NCI-H146 treated with DMSO at 0.1 percent for 48 hours (cell line): ENCODE measurements around the gene MYO5B.
A peak's percentile ranks its signal among the peaks of the same experiment; 100 is the strongest.
"Not testable (repeated sequence)": the region's sequence is repeated elsewhere in the genome, so short reads cannot be mapped to it uniquely, and the experiment has no call there.

ENCODE experiments used
- DNase-seq: peaks from one replicate; lab custom pipeline; 2025; ENCODE audit not compliant: unreplicated experiment; lab: John Stamatoyannopoulos, UW

Gene MYO5B

GRCh38 chr18:49843778-49844625 lies 350.9 kb downstream of the MYO5B start:
- DNase-seq: no peak

DNA sequence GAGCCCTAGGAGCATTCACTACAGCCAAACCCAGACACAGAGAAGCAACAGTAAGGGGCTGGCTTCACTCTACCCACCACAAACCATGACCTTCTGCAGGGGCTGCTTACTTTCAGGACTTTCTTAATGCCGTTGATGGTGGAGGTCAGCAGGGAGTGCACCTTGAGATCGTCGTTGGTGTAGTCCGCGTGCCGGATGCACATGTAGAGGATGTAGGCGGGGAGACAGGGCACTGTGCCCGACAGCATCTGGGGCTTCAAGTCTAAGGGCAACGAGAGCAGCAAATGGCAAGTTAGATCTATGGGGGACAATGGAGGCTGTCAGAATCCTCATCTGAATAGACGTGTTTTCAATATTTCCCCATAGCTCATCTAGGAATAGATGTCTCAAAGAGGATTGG lies 351.8 kb downstream of the MYO5B start:
- DNase-seq: no peak

DNA sequence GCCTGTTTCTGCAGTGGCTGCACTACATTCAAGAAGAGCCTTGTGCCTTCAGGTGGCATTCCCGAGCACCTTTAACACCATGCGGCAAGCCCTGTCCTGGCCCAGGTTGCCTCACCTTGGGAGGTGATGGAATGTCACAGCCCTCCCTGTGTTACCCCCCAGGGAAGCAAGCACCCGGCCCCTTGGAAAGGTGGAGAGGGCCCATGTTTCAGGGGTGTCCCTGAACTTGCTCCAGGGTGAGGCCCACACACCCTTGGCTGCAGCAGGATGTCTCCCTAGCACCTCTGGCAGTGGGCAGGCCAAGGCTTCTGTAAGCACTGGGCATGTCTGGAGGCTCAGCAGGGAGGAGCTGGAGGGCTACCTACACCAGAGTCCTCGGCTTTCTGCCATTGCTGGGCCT lies 352.3 kb downstream of the MYO5B start:
- DNase-seq: no peak

DNA sequence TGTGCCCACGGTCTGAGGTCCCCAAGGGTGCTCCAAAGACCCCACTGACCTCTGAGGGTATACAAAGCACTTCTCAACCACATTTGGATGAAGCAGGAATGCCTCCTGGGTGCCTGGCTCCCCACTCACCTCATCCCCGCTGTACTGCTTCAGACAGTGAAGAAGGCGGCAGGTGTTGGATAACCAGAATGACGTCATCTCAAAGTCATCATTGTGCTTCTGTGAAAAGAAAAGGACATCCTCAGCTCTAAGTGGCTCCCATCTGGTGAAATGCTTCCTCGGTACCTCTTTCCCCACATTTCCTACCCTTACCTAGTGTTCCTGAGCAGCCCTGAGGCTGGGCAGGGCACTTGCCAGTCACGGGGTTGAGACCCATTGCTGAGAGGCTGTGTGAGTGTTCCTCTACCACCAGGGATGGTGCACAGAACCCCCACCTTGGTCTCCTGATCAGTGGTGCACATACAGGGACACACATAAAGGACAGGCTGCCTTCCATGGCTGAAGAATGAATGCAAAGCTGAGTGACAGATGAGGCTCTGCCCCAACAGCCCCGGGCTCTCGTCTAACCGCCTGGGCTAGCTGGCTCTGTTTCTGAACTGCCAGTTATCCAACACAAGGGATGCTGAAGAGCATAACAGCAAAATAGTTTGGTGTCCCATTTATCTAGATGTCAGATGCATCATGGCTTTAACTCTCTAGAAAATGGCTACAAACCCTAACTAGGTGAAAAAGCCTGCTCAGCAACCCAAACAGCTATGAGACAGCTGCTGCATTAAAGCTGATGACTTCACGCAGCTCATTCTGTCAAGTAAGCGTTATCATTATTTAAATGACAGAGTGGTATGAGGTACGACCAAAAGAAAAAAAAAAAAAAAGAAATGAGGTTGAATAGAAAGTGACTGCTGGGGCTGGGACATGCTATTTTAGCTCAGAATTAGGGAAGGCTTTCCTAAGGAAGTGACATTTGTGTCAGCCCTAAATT lies 353.4 kb downstream of the MYO5B start:
- DNase-seq: no peak

DNA sequence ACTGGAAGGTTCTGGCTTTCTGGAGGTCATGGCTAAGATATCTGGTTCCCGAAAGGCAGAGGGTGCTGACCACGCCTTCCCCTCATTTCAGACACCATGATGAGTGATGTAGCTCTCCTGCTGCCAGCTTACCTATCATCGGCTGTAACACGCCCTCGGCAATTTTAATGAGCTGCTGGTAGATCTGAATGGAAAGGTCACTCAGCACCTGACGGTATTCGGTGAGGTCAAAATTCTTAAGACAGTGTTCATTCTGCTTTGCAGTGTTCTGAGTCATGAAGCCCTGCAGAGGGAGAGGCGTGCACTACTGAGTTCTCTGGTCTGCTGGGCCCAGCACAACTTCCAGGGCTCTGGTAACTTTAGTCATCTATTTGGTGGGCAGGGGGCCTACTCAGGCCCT lies 355.9 kb downstream of the MYO5B start:
- no peak for DNase-seq

DNA sequence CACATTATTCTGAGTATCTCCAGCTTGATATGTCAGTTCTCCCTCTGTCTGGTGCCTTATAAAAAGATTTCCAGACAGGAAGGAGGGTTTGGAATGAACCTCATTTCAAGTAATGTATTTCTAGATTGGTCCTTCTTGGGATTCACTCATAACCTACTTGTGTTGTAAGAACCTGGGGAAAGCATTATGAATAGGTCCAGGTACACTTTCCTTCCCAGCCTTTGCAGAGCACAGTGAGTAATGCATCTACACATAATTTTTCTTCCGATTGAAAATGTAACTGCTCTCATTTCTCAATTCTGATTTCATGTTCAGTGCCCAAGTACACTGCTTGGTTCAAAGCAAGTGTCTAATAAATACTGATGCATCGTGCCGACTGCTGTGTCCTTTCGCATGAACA lies 356.6 kb downstream of the MYO5B start:
- DNase-seq: no peak

GRCh38 chr18:49837889-49838288 lies 357.1 kb downstream of the MYO5B start:
- DNase-seq: no peak

DNA sequence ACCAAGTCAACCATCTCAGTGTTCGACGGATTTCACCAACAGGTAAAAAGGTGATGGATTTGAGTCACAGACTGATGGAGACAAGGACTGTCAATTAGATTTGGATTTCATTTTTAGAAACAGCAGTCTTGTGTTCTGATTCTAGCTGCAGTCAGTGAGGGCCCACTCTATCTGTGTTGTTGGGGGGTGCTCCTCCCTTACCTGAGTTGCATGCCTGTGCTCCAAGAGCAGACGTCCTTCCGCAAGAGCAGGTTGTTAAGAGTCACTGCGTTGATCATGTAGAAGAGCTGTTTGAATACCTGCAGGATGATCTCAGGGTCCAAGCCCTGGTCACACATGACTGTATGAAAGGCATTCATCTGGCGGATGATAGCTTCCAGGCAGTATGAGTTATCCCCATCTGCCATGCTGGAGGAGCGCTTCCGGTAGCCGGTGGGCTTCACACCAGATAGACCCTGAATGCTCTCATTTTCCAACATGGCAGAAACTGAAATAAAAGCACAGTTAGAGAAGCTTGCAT lies 357.6 kb downstream of the MYO5B start:
- not testable (repeated sequence) for DNase-seq

DNA sequence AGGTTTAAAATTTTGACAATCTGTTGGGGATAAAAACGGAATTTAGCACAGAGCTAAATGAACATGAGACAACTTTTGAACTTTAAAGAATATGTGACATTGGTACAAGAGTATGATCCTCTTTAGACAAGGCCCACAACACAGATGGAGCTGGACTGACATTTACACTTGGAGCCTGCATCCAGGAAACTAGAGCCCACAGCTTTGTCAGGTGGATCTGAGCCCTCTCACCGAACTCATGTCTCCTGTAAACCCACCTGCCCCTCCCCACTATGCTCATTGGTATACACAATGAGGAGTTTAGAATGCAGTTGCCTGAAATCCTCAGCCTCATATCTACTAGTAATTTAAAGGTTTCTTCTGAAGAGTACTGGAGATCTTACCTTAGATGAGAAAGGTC lies 359.5 kb downstream of the MYO5B start:
- no peak for DNase-seq

DNA sequence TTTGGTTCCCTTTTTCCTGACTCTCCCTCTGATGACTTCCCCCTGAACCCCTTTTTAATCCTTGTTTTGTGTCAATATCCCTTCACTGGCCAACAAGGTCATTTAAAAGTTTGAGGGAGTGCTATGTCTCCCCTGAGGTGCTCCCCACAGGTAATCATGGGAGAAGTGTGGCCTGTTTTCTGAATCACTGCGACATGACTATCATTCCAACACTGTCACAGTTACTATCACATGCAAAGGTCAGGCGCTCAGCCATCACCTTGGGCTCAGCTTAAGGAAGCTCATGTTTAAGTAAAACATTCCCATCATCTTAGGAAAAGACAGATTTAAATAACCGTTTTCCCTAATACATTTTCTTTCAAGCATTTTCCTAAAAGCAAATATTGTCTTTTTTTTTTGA lies 360.7 kb downstream of the MYO5B start:
- no peak for DNase-seq

DNA sequence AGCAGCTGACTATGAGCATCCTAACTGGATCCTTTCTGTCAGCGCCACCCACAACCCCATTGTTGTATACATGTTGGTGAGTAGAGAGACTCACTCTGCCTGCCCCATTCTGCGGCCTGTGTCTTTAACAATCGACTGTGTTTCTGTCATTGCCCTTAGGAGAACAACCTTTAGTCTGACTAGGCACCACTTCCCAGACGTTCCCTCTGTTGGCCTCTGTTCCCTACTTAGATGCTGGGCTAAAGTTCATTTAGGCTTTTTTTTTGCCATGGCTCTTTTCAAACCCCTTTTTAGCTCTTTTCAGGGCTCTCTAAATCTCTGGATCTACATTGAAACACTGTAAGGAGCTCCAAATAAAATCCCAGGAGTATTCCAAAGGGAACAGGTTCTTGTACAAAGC lies 361.1 kb downstream of the MYO5B start:
- DNase-seq: no peak

- no peak for DNase-seq
Measured at GRCh38 chr18:49832221-49832647, 362.7 kb downstream of the MYO5B start.

- DNase-seq: no peak
Measured at GRCh38 chr18:49827996-49828395, 367.0 kb downstream of the MYO5B start.

- DNase-seq: no peak
Measured at GRCh38 chr18:49819823-49820671, 374.9 kb downstream of the MYO5B start.

GRCh38 chr18:49819071-49819662 lies 375.8 kb downstream of the MYO5B start:
- DNase-seq: no peak

- DNase-seq: no peak
Measured at GRCh38 chr18:49817947-49818346, 377.0 kb downstream of the MYO5B start.

DNA sequence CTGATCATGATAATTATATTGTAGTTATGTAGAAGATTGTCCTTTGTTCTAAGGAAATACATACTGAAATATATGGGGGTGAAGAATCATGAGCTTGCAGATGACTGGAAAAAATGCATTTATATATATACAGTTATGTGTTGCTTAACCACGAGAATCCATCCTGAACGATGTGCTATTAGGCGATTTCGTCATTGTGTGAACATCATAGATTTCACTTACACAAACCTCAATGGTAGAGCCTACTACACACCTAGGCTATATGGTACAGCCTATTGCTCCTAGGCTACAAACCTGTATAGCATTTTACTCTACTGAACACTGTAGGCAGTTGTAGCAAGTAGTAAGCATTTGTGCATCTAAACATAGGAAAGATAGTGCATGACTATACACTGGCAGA lies 379.0 kb downstream of the MYO5B start:
- DNase-seq: no peak

DNA sequence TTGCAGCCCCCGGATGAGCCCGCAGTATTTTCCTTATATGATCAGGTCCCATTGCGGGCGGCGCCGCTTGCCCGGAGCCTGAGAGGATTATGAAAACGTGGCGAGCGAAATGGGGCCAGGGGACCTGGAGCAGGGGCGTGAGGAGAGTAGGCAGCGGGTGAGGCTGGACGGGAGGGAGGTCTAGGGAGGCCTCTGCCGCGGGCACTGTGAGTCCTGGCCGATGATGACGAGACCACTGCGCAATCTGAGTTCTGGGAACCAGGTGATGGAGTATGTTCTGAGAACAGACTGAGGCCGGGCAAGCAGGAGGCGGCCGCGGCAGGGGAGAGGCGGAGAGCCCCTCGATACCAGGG lies 380.8 kb downstream of the MYO5B start:
- peak; percentile 83 for DNase-seq

GRCh38 chr18:49813319-49814146 lies 381.4 kb downstream of the MYO5B start, which contains the start of gene ACAA2:
Gene ACAA2, minus strand, starts transcription at chr18:49813533. Its CDS starts 49 bp downstream, at chr18:49813484.
- DNase-seq: peak; percentile 87

DNA sequence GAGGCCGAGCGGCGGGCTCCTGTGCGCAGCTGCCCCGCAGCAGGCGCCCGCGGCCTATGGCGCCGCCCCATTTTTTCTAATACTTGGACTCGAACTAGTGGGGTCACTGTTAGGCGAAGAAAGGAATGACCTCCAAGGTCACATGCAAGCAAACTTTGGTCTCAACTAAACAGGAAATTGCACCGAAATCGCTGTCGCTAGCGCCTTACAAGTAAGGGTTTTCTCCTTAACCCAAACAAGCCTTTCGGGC lies 382.0 kb downstream of the MYO5B start:
- DNase-seq: no peak
